Measurements from ENCODE around the gene UNC13C.

DNA sequence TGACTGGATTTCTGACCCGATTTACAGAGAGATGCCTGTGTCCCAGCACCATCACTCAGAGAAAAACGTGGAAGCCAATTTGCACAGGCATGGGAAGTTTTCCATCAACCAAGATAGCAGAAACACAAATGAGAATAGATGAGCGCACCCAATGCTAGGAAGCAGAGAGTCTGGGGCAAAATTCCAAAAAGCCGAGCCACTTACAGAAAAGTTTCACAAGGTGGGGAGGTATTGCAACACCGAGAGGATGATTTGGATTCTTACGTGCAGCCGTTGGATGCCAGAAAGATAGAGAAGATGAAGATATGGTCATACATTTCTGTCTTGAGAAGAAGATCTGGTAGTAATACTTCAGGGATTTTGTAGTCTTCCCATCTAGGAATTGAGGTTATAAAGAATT lies 57.4 kb downstream of the UNC13C start:
- no peak for TF ChIP-seq ZNF207 (IDR thresholded peaks at IDR 0.05; ENCODE audit: borderline replicate concordance)
- TF ChIP-seq, protein P1, sequence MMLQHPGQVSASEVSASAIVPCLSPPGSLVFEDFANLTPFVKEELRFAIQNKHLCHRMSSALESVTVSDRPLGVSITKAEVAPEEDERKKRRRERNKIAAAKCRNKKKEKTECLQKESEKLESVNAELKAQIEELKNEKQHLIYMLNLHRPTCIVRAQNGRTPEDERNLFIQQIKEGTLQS (IDR thresholded peaks at IDR 0.05; ENCODE audit: borderline replicate concordance, extremely low read depth, low read depth, low read length): no peak
- TF ChIP-seq, protein P2, sequence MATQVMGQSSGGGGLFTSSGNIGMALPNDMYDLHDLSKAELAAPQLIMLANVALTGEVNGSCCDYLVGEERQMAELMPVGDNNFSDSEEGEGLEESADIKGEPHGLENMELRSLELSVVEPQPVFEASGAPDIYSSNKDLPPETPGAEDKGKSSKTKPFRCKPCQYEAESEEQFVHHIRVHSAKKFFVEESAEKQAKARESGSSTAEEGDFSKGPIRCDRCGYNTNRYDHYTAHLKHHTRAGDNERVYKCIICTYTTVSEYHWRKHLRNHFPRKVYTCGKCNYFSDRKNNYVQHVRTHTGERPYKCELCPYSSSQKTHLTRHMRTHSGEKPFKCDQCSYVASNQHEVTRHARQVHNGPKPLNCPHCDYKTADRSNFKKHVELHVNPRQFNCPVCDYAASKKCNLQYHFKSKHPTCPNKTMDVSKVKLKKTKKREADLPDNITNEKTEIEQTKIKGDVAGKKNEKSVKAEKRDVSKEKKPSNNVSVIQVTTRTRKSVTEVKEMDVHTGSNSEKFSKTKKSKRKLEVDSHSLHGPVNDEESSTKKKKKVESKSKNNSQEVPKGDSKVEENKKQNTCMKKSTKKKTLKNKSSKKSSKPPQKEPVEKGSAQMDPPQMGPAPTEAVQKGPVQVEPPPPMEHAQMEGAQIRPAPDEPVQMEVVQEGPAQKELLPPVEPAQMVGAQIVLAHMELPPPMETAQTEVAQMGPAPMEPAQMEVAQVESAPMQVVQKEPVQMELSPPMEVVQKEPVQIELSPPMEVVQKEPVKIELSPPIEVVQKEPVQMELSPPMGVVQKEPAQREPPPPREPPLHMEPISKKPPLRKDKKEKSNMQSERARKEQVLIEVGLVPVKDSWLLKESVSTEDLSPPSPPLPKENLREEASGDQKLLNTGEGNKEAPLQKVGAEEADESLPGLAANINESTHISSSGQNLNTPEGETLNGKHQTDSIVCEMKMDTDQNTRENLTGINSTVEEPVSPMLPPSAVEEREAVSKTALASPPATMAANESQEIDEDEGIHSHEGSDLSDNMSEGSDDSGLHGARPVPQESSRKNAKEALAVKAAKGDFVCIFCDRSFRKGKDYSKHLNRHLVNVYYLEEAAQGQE (IDR thresholded peaks at IDR 0.05; ENCODE audit: low read depth, low read length): no peak
- TF ChIP-seq, protein P3, sequence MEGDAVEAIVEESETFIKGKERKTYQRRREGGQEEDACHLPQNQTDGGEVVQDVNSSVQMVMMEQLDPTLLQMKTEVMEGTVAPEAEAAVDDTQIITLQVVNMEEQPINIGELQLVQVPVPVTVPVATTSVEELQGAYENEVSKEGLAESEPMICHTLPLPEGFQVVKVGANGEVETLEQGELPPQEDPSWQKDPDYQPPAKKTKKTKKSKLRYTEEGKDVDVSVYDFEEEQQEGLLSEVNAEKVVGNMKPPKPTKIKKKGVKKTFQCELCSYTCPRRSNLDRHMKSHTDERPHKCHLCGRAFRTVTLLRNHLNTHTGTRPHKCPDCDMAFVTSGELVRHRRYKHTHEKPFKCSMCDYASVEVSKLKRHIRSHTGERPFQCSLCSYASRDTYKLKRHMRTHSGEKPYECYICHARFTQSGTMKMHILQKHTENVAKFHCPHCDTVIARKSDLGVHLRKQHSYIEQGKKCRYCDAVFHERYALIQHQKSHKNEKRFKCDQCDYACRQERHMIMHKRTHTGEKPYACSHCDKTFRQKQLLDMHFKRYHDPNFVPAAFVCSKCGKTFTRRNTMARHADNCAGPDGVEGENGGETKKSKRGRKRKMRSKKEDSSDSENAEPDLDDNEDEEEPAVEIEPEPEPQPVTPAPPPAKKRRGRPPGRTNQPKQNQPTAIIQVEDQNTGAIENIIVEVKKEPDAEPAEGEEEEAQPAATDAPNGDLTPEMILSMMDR (IDR thresholded peaks at IDR 0.05 in 2 of 3, conservative IDR thresholded peaks at IDR 0.05 in 1 of 3; ENCODE audit: control insufficient read depth in 2 of 3, extremely low read depth in 1 of 3, insufficient read depth in 1 of 3, low read depth in 3 of 3, low read length in 3 of 3): no peak
- TF ChIP-seq FOXM1 (IDR thresholded peaks at IDR 0.05; ENCODE audit: low read depth, low read length): no peak
- no peak for TF ChIP-seq EZH2 (IDR thresholded peaks at IDR 0.05; ENCODE audit: borderline replicate concordance, control insufficient read depth, low read depth, low read length)
- TF ChIP-seq, protein P4, sequence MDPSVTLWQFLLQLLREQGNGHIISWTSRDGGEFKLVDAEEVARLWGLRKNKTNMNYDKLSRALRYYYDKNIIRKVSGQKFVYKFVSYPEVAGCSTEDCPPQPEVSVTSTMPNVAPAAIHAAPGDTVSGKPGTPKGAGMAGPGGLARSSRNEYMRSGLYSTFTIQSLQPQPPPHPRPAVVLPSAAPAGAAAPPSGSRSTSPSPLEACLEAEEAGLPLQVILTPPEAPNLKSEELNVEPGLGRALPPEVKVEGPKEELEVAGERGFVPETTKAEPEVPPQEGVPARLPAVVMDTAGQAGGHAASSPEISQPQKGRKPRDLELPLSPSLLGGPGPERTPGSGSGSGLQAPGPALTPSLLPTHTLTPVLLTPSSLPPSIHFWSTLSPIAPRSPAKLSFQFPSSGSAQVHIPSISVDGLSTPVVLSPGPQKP (IDR thresholded peaks at IDR 0.05; ENCODE audit: low read depth, low read length): no peak
- no peak for TF ChIP-seq RBBP5 (conservative IDR thresholded peaks at IDR 0.05)
- no peak for TF ChIP-seq MEF2A (IDR thresholded peaks at IDR 0.05; ENCODE audit: insufficient read depth, low read depth, low read length)
- no peak for TF ChIP-seq BHLHE40 (IDR thresholded peaks at IDR 0.05; ENCODE audit: borderline replicate concordance in 1 of 2, low read depth in 2 of 2, low read length in 1 of 2)
- TF ChIP-seq, protein P5, sequence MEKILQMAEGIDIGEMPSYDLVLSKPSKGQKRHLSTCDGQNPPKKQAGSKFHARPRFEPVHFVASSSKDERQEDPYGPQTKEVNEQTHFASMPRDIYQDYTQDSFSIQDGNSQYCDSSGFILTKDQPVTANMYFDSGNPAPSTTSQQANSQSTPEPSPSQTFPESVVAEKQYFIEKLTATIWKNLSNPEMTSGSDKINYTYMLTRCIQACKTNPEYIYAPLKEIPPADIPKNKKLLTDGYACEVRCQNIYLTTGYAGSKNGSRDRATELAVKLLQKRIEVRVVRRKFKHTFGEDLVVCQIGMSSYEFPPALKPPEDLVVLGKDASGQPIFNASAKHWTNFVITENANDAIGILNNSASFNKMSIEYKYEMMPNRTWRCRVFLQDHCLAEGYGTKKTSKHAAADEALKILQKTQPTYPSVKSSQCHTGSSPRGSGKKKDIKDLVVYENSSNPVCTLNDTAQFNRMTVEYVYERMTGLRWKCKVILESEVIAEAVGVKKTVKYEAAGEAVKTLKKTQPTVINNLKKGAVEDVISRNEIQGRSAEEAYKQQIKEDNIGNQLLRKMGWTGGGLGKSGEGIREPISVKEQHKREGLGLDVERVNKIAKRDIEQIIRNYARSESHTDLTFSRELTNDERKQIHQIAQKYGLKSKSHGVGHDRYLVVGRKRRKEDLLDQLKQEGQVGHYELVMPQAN (conservative IDR thresholded peaks at IDR 0.05): no peak
- TF ChIP-seq, protein P6, sequence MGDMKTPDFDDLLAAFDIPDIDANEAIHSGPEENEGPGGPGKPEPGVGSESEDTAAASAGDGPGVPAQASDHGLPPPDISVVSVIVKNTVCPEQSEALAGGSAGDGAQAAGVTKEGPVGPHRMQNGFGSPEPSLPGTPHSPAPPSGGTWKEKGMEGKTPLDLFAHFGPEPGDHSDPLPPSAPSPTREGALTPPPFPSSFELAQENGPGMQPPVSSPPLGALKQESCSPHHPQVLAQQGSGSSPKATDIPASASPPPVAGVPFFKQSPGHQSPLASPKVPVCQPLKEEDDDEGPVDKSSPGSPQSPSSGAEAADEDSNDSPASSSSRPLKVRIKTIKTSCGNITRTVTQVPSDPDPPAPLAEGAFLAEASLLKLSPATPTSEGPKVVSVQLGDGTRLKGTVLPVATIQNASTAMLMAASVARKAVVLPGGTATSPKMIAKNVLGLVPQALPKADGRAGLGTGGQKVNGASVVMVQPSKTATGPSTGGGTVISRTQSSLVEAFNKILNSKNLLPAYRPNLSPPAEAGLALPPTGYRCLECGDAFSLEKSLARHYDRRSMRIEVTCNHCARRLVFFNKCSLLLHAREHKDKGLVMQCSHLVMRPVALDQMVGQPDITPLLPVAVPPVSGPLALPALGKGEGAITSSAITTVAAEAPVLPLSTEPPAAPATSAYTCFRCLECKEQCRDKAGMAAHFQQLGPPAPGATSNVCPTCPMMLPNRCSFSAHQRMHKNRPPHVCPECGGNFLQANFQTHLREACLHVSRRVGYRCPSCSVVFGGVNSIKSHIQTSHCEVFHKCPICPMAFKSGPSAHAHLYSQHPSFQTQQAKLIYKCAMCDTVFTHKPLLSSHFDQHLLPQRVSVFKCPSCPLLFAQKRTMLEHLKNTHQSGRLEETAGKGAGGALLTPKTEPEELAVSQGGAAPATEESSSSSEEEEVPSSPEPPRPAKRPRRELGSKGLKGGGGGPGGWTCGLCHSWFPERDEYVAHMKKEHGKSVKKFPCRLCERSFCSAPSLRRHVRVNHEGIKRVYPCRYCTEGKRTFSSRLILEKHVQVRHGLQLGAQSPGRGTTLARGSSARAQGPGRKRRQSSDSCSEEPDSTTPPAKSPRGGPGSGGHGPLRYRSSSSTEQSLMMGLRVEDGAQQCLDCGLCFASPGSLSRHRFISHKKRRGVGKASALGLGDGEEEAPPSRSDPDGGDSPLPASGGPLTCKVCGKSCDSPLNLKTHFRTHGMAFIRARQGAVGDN (IDR thresholded peaks at IDR 0.05): no peak

Measured in GM12878 (cell line).